HG03469 (cell line): ENCODE measurements around the gene C9orf40.

Experiments used
- ATAC-seq: cut with Tn5 transposase; IDR thresholded peaks from one replicate; pipeline ENCODE4 v1.9.1; 2021; ENCODE audit warnings: mild to moderate bottlenecking, moderate library complexity, moderate number of reproducible peaks; ENCODE audit not compliant: unreplicated experiment

Gene C9orf40

DNA sequence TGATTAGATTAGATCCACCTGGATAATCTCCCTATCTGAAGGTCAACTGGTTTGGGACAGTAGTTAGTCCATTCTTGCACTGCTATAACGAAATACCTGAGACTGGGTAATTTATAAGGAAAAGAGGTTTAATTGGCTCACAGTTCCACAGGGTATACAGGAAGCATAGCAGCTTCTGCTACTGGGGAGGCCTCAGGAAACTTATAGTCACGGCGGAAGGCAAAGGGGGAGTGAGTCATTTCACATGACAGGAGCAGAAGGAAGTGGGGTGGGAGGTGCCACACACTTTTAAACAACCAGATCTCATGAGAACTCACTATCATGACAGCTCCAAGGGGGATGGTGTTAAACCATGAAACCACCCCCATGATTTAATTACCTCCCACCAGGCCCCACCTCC is 9.9 kb downstream of the C9orf40 start:
- no peak for ATAC-seq

DNA sequence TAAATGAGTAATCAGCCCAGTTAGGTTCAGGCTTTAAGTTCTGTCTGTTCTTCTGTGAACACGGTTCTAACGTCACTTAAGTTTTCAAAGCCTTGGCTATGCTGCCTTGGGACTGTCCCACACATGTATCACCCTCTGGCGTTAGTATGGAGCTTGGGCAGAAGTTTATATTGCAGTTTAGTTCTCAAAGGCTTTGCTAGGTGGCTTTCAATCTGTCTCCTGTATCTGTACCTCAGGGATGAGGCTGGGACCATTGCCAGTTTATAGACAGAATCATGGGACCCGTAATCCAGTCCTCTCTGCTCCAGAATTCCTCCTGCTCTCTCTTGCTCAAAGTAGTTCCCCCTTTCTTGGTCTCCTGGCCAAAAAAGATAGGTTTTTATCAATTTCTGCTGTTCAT is 12.1 kb downstream of the C9orf40 start:
- ATAC-seq, result no peak

DNA sequence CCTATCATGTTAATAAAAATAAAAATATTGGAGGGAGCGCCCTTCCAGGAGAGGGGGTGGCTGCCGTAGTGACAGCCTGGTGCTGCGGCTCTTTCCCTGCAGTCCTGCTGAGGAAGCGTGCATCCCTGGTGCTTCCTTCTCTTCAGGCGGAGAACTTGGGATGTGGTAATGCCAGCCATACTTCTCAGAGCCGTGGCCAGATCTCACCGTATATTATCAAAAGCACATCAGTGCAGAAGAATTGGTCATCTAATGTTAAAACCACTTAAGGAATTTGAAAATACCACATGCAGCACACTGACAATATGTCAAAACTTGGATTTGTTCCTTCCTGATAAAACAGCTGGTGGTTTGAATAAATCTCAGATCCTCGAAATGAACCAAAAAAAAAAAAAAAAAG is 17.7 kb downstream of the C9orf40 start:
- ATAC-seq, result no peak

DNA sequence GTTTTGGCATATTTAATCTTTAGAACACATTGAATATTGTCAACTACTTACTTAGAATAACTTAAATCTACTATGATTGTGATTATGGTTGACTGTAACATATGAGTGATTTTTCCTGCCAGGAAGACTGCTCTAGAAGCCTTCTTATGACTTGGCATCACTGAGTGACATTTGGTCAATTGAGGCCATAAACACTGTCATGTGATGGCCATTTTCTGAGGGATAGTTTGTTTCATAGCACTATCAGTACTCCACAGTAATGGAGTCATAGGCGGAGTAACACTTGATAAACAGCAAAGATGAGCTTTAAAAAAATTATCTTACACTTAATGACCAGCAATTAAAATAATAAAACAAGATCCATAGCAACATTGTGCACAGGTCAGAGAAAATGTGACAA is 31.0 kb downstream of the C9orf40 start:
- ATAC-seq, result no peak

DNA sequence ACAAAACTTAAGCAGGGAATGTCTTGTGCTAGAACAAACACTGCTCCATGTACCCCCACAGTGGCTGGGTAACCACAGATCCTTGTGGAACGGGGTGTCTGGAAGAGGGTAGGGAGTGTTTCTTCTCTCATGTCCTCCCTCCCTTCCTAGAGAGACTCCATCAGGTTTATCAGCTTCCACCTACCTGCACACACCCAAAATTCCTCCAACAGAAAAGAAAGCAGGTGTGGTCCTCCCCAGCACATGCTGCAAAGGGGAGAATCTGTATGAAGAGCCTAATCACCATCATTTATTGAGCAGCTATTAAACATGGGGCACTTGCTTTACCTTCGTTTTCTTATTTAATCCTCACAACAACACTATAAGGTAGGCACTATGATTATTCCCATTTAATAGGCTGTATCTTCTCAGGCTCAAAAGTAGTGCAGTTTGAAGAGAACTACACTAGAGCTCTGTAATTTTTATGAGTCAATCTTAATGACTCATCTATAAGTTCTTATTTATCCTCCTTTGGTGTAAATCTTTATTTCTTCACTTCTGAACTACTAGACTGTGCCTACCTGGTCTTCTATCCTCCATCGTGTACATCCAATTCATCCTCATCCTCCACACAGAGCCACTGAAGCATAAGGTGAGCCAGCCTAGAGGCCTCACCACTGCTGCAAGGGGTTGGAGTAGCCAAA is 31.6 kb downstream of the C9orf40 start:
- ATAC-seq, result no peak

DNA sequence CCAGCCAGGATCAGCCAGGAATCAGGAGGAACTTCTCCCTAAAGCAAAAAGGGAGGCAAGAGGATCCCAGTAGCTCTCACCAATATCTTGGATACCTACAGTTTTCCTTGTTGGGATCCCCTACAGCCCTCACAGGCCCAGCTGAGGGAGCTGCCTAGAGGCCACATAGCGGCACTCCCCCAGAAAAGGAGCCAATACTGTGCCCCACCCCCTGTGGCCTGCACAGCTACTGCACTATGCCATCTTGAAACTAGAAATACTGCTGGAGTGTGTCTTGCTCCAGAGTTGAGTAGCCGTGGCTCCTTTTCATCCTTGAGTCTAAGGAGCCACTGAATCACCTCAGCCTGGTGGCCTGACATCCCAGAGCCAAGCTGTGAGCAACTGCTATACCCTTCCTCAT is 42.7 kb downstream of the C9orf40 start:
- no peak for ATAC-seq

DNA sequence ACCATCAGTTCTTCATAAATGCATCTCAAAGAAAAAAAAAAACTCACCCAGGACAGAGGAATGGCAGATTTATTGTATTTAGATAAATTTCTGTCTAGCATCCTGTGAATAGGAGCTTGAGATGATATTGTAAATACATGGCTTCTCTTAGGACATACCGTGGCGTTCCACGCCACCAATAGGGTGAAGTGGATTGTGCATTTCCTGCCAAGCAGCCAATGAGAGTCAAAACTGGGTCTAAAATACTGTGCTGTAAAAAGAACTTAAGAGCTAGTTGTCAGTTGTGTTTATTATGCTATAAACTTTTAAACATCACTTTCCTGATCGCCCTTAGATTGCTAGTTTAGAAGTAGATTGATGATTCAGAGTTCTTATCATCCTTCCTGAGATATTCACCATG is 44.0 kb downstream of the C9orf40 start:
- ATAC-seq, result no peak

DNA sequence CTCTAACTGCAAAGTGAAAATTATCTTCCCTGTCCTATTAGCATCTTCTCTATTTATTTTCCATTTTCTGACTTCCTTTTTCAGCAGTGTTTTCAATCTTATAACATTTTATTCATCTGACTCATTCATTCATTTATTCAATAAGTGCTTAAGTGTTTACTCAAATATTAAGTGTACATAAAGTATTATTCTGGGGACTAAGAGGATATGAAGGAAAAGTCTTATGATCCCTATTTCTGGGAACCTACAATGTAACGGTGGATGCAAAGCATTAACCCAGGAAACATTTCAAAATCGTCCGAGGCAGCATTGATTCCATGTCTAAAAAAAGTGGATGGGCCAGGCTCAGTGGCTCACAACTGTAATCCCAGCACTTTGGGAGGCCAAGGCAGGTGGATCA is 45.6 kb downstream of the C9orf40 start:
- no peak for ATAC-seq

DNA sequence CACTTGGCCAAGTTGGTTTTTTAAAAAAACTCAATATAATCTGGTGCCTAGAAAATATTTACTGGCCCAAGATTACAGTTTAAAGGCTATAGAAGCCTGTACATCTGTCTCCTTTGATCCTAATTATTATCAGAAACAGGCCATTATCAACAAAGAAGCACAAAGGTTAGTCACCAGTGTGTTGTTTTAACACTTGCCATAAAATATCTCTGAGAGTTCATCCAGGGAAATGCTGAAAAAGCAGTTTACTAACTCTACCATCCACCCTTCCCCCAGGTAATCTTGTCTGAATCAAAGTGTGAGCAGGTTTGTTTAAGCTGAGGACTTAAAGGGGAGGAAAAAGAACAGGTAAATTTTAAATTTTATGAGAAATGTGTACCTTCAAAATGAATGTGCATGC is 51.7 kb downstream of the C9orf40 start:
- no peak for ATAC-seq
